IMR-90 (cell line): Measurements from ENCODE around the gene CSNK1D. TPM values are rescaled to one million over a fixed set of nuclear protein-coding genes. Genes with fewer than 3 reads are reported as not detected.

Source experiments
- ATAC-seq: fragments of 200-7000 bp; cut with Tn5 transposase; 2 replicates; pipeline ENCODE4 v1.9.1; 2020; ENCODE audit warnings: low read depth, mild to moderate bottlenecking, moderate library complexity
- BruUV-seq: library from RNA; stranded (reverse); fragments of 400-500 nt; replicated peaks from 2 replicates; lab custom pipeline; 2021; lab: Mats Ljungman, UMichigan
- CTCF ChIA-PET: fragments of 300-600 bp; formaldehyde crosslinking; extraction: SDS; loops from one replicate; lab custom pipeline; 2021; ENCODE audit warnings: antibody characterized with exemption; lab: Yijun Ruan, JAX
- POLR2A ChIA-PET: fragments of 300-600 bp; sonication (Branson Sonifier 250); formaldehyde crosslinking; loops from one replicate; lab custom pipeline; 2022; ENCODE audit warnings: antibody characterized with exemption; ENCODE audit not compliant: unreplicated experiment; lab: Charles Lee
- DNase-seq: peaks from one replicate; pipeline ENCODE4 v3.0.0; 2013
- H2AFZ ChIP-seq: replicated peaks from 2 replicates; pipeline ENCODE3; 2013; ENCODE audit warnings: low read length, mild to moderate bottlenecking; ENCODE audit not compliant: poor library complexity
- H2AK5ac ChIP-seq: 2 replicates; pipeline ENCODE4 v1.6.1; 2013; ENCODE audit warnings: low read depth, low read length, inconsistent platforms
- H2AK9ac ChIP-seq: replicated peaks from 2 replicates; pipeline ENCODE3; 2013; ENCODE audit warnings: mild to moderate bottlenecking, low read depth, low read length, moderate library complexity; ENCODE audit not compliant: poor library complexity
- H2BK120ac ChIP-seq: 2 replicates; pipeline ENCODE4 v1.6.1; 2013; ENCODE audit warnings: low read depth, low read length, inconsistent platforms
- H2BK15ac ChIP-seq: 3 replicates; pipeline ENCODE4 v1.6.1; 2013; ENCODE audit warnings: low read depth, low read length, inconsistent platforms
- H2BK20ac ChIP-seq: 2 replicates; pipeline ENCODE4 v1.6.1; 2013; ENCODE audit warnings: low read depth, mild to moderate bottlenecking, inconsistent platforms, low read length, moderate library complexity
- H2BK5ac ChIP-seq: 2 replicates; pipeline ENCODE4 v1.6.1; 2013; ENCODE audit warnings: mild to moderate bottlenecking, low read depth, low read length, inconsistent platforms; ENCODE audit not compliant: poor library complexity, severe bottlenecking
- H3K14ac ChIP-seq: replicated peaks from 2 replicates; pipeline ENCODE4 v1.6.1; 2013; ENCODE audit warnings: low read depth, low read length, inconsistent platforms
- H3K18ac ChIP-seq: 2 replicates; pipeline ENCODE4 v1.6.1; 2013; ENCODE audit warnings: low read depth, low read length, control low read depth
- H3K23ac ChIP-seq: 2 replicates; pipeline ENCODE4 v1.6.1; 2013; ENCODE audit warnings: low read depth, low read length, inconsistent platforms
- H3K27ac ChIP-seq: 2 replicates; pipeline ENCODE4 v1.5.1; 2013; ENCODE audit warnings: mild to moderate bottlenecking, control low read depth, low read length; ENCODE audit not compliant: insufficient read depth
- H3K27me3 ChIP-seq: 2 replicates; pipeline ENCODE4 v1.6.1; 2013; ENCODE audit warnings: low read length; ENCODE audit not compliant: control insufficient read depth, insufficient read depth
- H3K36me3 ChIP-seq: 2 replicates; pipeline ENCODE4 v1.6.1; 2013; ENCODE audit warnings: low read length, mixed read lengths; ENCODE audit not compliant: control insufficient read depth, insufficient read depth
- H3K4ac ChIP-seq: 2 replicates; pipeline ENCODE4 v1.6.1; 2013; ENCODE audit warnings: low read depth, low read length, inconsistent platforms
- H3K4me1 ChIP-seq: 2 replicates; pipeline ENCODE4 v1.6.1; 2013; ENCODE audit warnings: low read length, mixed read lengths; ENCODE audit not compliant: control insufficient read depth, insufficient read depth
- H3K4me2 ChIP-seq: 2 replicates; pipeline ENCODE4 v1.6.1; 2013; ENCODE audit warnings: low read depth, mild to moderate bottlenecking, control low read depth, low read length, moderate library complexity
- H3K4me3 ChIP-seq: 2 replicates; pipeline ENCODE4 v1.5.1; 2013; ENCODE audit warnings: low read depth, mild to moderate bottlenecking, control low read depth, low read length, moderate library complexity; ENCODE audit not compliant: insufficient read depth
- H3K56ac ChIP-seq: 2 replicates; pipeline ENCODE4 v1.6.1; 2013; ENCODE audit warnings: low read length, inconsistent platforms; ENCODE audit not compliant: insufficient read depth; ENCODE audit errors: extremely low read depth
- H3K79me1 ChIP-seq, 2 experiments: 2 replicates each; pipeline ENCODE4 v1.6.1; 2013; ENCODE audit warnings: low read length in 2 of 2, inconsistent platforms in 1 of 2, low read depth in 1 of 2
- H3K9ac ChIP-seq: 2 replicates; pipeline ENCODE4 v1.6.1; 2013; ENCODE audit warnings: low read depth, low read length, control low read depth
- H3K9me1 ChIP-seq: 2 replicates; pipeline ENCODE4 v1.6.1; 2013; ENCODE audit warnings: low read length, inconsistent platforms; ENCODE audit not compliant: insufficient read depth
- H3K9me3 ChIP-seq: 2 replicates; pipeline ENCODE4 v1.6.1; 2013; ENCODE audit warnings: low read length; ENCODE audit not compliant: control insufficient read depth, insufficient read depth
- H4K20me1 ChIP-seq: 2 replicates; pipeline ENCODE4 v1.6.1; 2013; ENCODE audit warnings: low read length, inconsistent platforms; ENCODE audit not compliant: insufficient read depth
- H4K5ac ChIP-seq: 2 replicates; pipeline ENCODE4 v1.6.1; 2013; ENCODE audit warnings: mild to moderate bottlenecking, low read depth, low read length, control low read depth
- H4K8ac ChIP-seq, 2 experiments: 2 replicates each; pipeline ENCODE4 v1.6.1; 2013; ENCODE audit warnings: low read depth in 2 of 2, low read length in 2 of 2, control low read depth in 1 of 2, inconsistent platforms in 1 of 2
- H4K91ac ChIP-seq: 2 replicates; pipeline ENCODE4 v1.6.1; 2013; ENCODE audit warnings: low read depth, low read length, inconsistent platforms; ENCODE audit not compliant: insufficient read depth
- CEBPB ChIP-seq: IDR thresholded peaks from 2 replicates; pipeline ENCODE4 v1.6.1; 2012; ENCODE audit warnings: low read depth, low read length, improper control_type of control experiment
- FOS ChIP-seq: fragments of 150-350 bp; IDR thresholded peaks from 2 replicates; pipeline ENCODE4 v1.6.1; 2016; ENCODE audit warnings: low read depth, low read length
- NFE2L2 ChIP-seq: fragments of 150-350 bp; IDR thresholded peaks from 2 replicates; pipeline ENCODE4 v1.6.1; 2016; ENCODE audit warnings: low read depth, mild to moderate bottlenecking, low read length
- RAD21 ChIP-seq: IDR thresholded peaks from 2 replicates; pipeline ENCODE4 v1.6.1; 2012; ENCODE audit warnings: low read length, improper control_type of control experiment
- WGBS, 2 experiments: methylation state at CpG; one replicate each; pipeline versions ENCODE4 v1.1.5 to v1.1.7; 2013; ENCODE audit warnings: missing lambda C conversion rate in 2 of 2; ENCODE audit not compliant: insufficient read length in 1 of 2; ENCODE audit errors: extremely low coverage in 2 of 2; 5-methylcytosine and 5-hydroxymethylcytosine counted together
- dilution Hi-C: fragments of 300-500 bp; cut with HindIII; formaldehyde crosslinking; loops from one replicate; pipeline ENCODE4 v1.14.3; 2018; ENCODE audit warnings: low sequenced_read_pairs; ENCODE audit not compliant: unreplicated experiment
- in situ Hi-C: fragments of 300-500 bp; cut with MboI; formaldehyde crosslinking; loops from 3 replicates; pipeline ENCODE4 v1.14.3; 2019; ENCODE audit warnings: low sequenced_read_pairs, inconsistent platforms, mixed read lengths
- intact Hi-C: fragments of 100-400 bp; cut with micrococcal nuclease; formaldehyde crosslinking; loops from 2 replicates; pipeline ENCODE4 v1.10.0; 2022
- polyA plus RNA-seq, 3 experiments: library from polyadenylated mRNA; depleted of rRNA; stranded (reverse); fragments of >200 nt; gene quantifications; 2 replicates each; pipeline ENCODE4 v1.2.3, GENCODE V29; 2012; ENCODE audit warnings: low replicate concordance in 1 of 3
- total RNA-seq: library from RNA; depleted of rRNA; stranded (reverse); fragments of >200 nt; gene quantifications from 2 replicates; pipeline ENCODE4 v1.2.3, GENCODE V29; 2012

CSNK1D gene
- total and polyA plus RNA-seq, 2 of the 4 experiments (the other 2 are of a cell fraction): 47.1 to 186 TPM

DNA sequence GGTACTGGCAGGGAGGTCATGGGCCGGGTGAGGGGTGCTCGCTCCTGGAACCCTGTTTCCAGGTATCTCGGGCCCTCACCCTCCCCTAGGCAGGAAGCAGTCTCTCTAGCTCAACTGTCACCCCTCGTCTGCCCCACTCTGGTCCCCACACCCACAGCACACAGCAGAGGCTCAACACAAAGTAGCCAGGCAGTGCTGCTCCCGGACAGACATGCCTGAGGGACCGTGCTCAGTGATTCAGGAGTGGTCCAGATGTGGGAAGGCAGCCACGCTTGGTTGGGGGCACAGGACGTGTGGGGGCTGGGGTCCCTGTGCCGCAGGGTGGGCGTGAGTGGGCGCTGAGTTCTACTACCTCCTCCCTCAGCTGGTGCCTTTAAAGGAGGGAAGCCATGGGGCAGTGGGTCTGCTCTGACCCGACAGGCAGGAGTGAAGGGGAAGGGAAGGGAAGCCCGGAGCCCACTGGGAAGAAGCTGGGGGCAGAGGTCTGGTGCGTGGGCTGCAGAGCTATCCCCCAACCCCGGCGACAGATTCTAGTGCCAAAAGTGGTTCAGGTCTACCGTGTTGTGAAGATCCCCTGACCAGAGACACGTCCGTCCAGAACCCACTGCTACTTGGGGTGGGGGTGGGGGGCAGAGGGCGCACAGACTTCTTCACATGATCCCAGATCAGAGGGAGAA, 32.9 kb downstream of the CSNK1D start:
- dilution Hi-C loops: no loop called here
- no peak overlapping the region for H3K18ac ChIP-seq
- H3K27me3 ChIP-seq: no peaks in the 10 kb centered on the region
- H3K27ac ChIP-seq: peak overlapping the region; percentile 25; the same call in 1 of the 2 replicates
- in situ Hi-C loops: no loop called here
- ATAC-seq (no peak), DNase-seq (no peak)
- H2BK5ac ChIP-seq: peak overlapping the region; percentile 14
- intact Hi-C loops: loop anchor here (5.0 kb wide), 3 partner anchors 33 to 172 kb away; no protein-coding TSS in a partner anchor
- peaks cover 15 to 82% of the 10 kb centered on the region in 2 experiments; a peak in 3 of 4 replicates for H3K79me1 ChIP-seq
- H3K4me2 ChIP-seq: no peak overlapping the region
- no peak overlapping the region for H2BK120ac ChIP-seq
- H3K9me1 ChIP-seq: peaks cover 5% of the 10 kb centered on the region; the same call in 1 of the 2 replicates
- no peak overlapping the region for H4K5ac ChIP-seq
- no peak overlapping the region for H3K23ac ChIP-seq
- H4K20me1 ChIP-seq: peaks cover 100% of the 10 kb centered on the region
- peaks cover 76% of the 10 kb centered on the region for H3K36me3 ChIP-seq
- H2AFZ ChIP-seq: peak overlapping the region; percentile 44
- H3K14ac ChIP-seq: no peak overlapping the region
- no peaks in the 10 kb centered on the region for H3K9me3 ChIP-seq
- H2BK15ac ChIP-seq: no peak overlapping the region
- H3K9ac ChIP-seq: no peak overlapping the region
- POLR2A ChIA-PET: no interaction called here
- CTCF ChIA-PET: no interaction called here
- no peak overlapping the region for H2AK5ac ChIP-seq
- H2AK9ac ChIP-seq: no peak overlapping the region
- no peak overlapping the region for H3K4me3 ChIP-seq
- H2BK20ac ChIP-seq: no peak overlapping the region
- H3K4ac ChIP-seq: no peak overlapping the region
- H4K91ac ChIP-seq: no peak overlapping the region
- no TSS peak for BruUV-seq
- H4K8ac ChIP-seq: no peak overlapping the region
- TF ChIP-seq CEBPB: no peak
- TF ChIP-seq FOS: no peak
- no peak for TF ChIP-seq NFE2L2
- no peak for TF ChIP-seq RAD21
- peaks cover 45% of the 10 kb centered on the region for H3K4me1 ChIP-seq
- no peak overlapping the region for H3K56ac ChIP-seq
- no CpG with 5 or more reads among the region's 20 CpGs for WGBS, 2 experiments
